K562 (cell line): ENCODE results near the gene NDOR1. TPM values are rescaled to one million over a fixed set of nuclear protein-coding genes. Genes with fewer than 3 reads are reported as not detected.
A peak's percentile ranks its signal among the peaks of the same experiment; 100 is the strongest.

Source experiments
- BCOR ChIP-seq: fragments of 450-650 bp; IDR thresholded peaks from 2 replicates; pipeline ENCODE4 v1.6.1; 2016
- DMBX1 ChIP-seq: fragments of 250-450 bp; sonication (Bioruptor Pico); IDR thresholded peaks from 2 replicates; pipeline ENCODE4 v1.8.0; 2022; ENCODE audit warnings: inconsistent platforms, mild to moderate bottlenecking, moderate library complexity, borderline replicate concordance
- GABPA ChIP-seq: fragments of 200-800 bp; sonication (Bioruptor generic); conservative IDR thresholded peaks from 2 replicates; pipeline ENCODE4 v1.6.1; 2016; ENCODE audit warnings: low read depth, missing genetic modification characterization, missing compliant biosample characterization
- GATAD2A ChIP-seq: fragments of 450-650 bp; IDR thresholded peaks from 2 replicates; pipeline ENCODE4 v1.6.1; 2017
- KDM5B ChIP-seq: fragments of 200-600 bp; sonication (generic); IDR thresholded peaks from 2 replicates; pipeline ENCODE4 v1.6.1; 2012; ENCODE audit warnings: low read depth, mild to moderate bottlenecking, moderate library complexity, low read length, control low read depth, inconsistent platforms; ENCODE audit not compliant: insufficient replicate concordance
- KHSRP ChIP-seq: fragments of 450-650 bp; IDR thresholded peaks from 2 replicates; pipeline ENCODE4 v1.6.1; 2017
- LEF1 ChIP-seq: fragments of 450-650 bp; IDR thresholded peaks from 2 replicates; pipeline ENCODE4 v1.6.1; 2016; ENCODE audit warnings: mild to moderate bottlenecking
- NR2C1 ChIP-seq, 2 experiments: fragments of 450-650 bp; IDR thresholded peaks; 2 replicates each; pipeline ENCODE4 v1.6.1; 2017; ENCODE audit warnings: mild to moderate bottlenecking in 2 of 2, antibody characterized with exemption in 1 of 2, inconsistent platforms in 1 of 2, missing compliant biosample characterization in 1 of 2, missing genetic modification characterization in 1 of 2
- NRF1 ChIP-seq, 2 experiments: fragments of 450-650 bp; IDR thresholded peaks in 1 of 2; conservative IDR thresholded peaks in 1 of 2; 2 replicates each; pipeline ENCODE4 v1.6.1; 2014; ENCODE audit warnings: mild to moderate bottlenecking in 2 of 2
- POLR3G ChIP-seq: IDR thresholded peaks from 2 replicates; pipeline ENCODE4 v1.6.1; 2011; ENCODE audit not compliant: insufficient read length, insufficient replicate concordance; ENCODE audit errors: extremely low read depth
- RBFOX2 ChIP-seq: fragments of 200-400 bp; formaldehyde crosslinking; IDR thresholded peaks from 2 replicates; pipeline ENCODE4 v1.6.1; 2017; ENCODE audit warnings: low read depth, mild to moderate bottlenecking, low read length, moderate library complexity
- RFX5 ChIP-seq: IDR thresholded peaks from 2 replicates; pipeline ENCODE4 v1.6.1; 2011; ENCODE audit warnings: low read depth, mild to moderate bottlenecking, improper control_type of control experiment, low read length
- TOE1 ChIP-seq, 2 experiments: fragments of 450-650 bp in 1 of 2; sonication (generic) in 1 of 2; formaldehyde crosslinking in 1 of 2; IDR thresholded peaks; 2 replicates each; pipeline versions ENCODE4 v1.7.1 to v1.8.0; 2016 to 2022; ENCODE audit warnings: borderline replicate concordance in 2 of 2, mild to moderate bottlenecking in 2 of 2, antibody characterized with exemption in 1 of 2, inconsistent platforms in 1 of 2, low read depth in 1 of 2, missing genetic modification reagents in 1 of 2, moderate library complexity in 1 of 2
- polyA plus RNA-seq, 8 experiments: library from polyadenylated mRNA; depleted of rRNA in 4 of 8; stranded (reverse) in 5 of 8; unstranded in 3 of 8; fragments of >200 nt; fragmentation: Nextera tagmentation in 2 of 8; fragmentation: Illumina TruSeq in 1 of 8; extraction: Ambion mirVana in 2 of 8; extraction: Trizol in 1 of 8; gene quantifications; 2 replicates each; pipeline versions ENCODE4 v1.2.1 to v1.2.3, GENCODE V29; 2011 to 2014; ENCODE audit warnings: inconsistent platforms in 1 of 8, missing spikeins in 1 of 8
- total RNA-seq, 7 experiments: library from RNA; depleted of rRNA in 6 of 7; stranded (reverse); fragments of >200 nt in 6 of 7; fragmentation: Illumina TruSeq in 2 of 7; extraction: Trizol in 2 of 7; gene quantifications; 2 replicates each; pipeline versions ENCODE4 v1.2.1 to v1.2.3, GENCODE V29; 2011 to 2021; ENCODE audit warnings: low replicate concordance in 1 of 7
- TF ChIP-seq, protein P1 (sequence below): fragments of 250-450 bp; sonication (Bioruptor Pico); IDR thresholded peaks from 2 replicates; pipeline ENCODE4 v1.8.0; 2021; ENCODE audit warnings: borderline replicate concordance, mild to moderate bottlenecking, moderate library complexity; ENCODE audit not compliant: poor library complexity, severe bottlenecking
- TF ChIP-seq, protein P2 (sequence below), 2 experiments: fragments of 250-450 bp in 1 of 2; fragments of 450-650 bp in 1 of 2; sonication (Bioruptor Pico) in 1 of 2; IDR thresholded peaks; 2 replicates each; pipeline versions ENCODE4 v1.6.1 to v1.8.0; 2016 to 2021; ENCODE audit warnings: mild to moderate bottlenecking in 2 of 2, moderate library complexity in 2 of 2, missing compliant biosample characterization in 1 of 2, missing genetic modification characterization in 1 of 2
- TF ChIP-seq, protein P3 (sequence below): fragments of 450-650 bp; IDR thresholded peaks from 2 replicates; pipeline ENCODE4 v1.6.1; 2017; ENCODE audit warnings: antibody characterized with exemption
- TF ChIP-seq, protein P4 (sequence below): fragments of 450-650 bp; IDR thresholded peaks from 2 replicates; pipeline ENCODE4 v1.6.1; 2016; ENCODE audit warnings: low read depth, mild to moderate bottlenecking, moderate library complexity
- TF ChIP-seq, protein P5 (sequence below): sonication (generic); formaldehyde crosslinking; IDR thresholded peaks from 2 replicates; pipeline ENCODE4 v1.8.0; 2022; ENCODE audit warnings: missing genetic modification reagents, mild to moderate bottlenecking, moderate library complexity, borderline replicate concordance

Gene NDOR1
- total and polyA plus RNA-seq, 9 of the 15 experiments (the other 6 are each of a cell fraction or from before 2014, with no cell fraction given): 0.06 to 36.9 (median 6.9) TPM

DNA sequence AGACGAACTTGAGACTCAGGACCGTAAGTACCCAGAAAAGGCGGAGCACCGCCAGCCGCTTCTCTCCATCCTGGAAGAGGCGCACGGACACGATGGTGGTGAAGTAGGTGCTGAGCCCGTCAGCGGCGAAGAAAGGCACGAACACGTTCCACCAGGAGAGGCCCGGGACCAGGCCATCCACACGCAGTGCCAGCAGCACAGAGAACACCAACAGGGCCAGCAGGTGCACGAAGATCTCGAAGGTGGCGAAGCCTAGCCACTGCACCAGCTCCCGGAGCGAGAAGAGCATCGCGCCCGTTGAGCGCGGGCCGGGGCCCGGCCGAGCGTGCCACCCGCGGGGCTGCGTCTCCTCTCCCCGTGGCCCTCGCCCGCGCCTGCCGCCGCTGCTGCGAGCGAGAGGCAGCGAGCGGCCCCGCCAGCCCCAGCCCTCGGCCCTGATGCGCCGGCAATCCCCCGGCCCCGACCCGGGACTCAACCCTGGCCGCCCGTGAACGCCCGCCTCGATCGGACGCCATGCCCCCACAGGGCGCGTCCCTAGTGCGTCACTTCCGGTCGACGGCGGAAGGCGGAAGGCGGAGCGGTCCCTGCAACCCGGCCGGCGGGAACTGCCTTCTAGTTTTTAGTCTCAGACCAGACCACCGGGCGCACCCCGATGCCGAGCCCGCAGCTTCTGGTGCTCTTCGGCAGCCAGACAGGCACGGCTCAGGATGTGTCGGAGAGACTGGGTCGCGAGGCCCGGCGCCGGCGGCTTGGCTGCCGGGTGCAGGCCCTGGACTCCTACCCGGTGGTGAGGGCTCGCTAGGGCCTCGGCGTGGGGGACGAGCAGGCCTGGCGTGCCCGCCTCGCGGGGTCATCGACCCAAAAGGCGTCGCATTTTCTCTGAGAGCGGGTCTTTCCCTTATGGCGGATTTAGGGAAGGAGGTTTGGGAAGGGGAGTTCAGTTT is at the start of gene NDOR1, which contains the start of gene TMEM203 (continued):
- TF ChIP-seq, protein P1, sequence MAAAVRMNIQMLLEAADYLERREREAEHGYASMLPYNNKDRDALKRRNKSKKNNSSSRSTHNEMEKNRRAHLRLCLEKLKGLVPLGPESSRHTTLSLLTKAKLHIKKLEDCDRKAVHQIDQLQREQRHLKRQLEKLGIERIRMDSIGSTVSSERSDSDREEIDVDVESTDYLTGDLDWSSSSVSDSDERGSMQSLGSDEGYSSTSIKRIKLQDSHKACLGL: no peak
- TF ChIP-seq NRF1 (conservative IDR thresholded peaks at IDR 0.05 in 1 of 2, IDR thresholded peaks at IDR 0.05 in 1 of 2) (no peak), RBFOX2 (peak; percentile 94), TOE1 (IDR thresholded peaks at IDR 0.05; ENCODE audit: borderline replicate concordance) (no peak), TOE1 (CRISPR knock-in tag; IDR thresholded peaks at IDR 0.05; ENCODE audit: borderline replicate concordance, low read depth) (no peak), KDM5B (peak; percentile 87), GABPA (peak; percentile 99), NR2C1 (IDR thresholded peaks at IDR 0.05) (no peak), NR2C1 (tag; IDR thresholded peaks at IDR 0.05) (peak; percentile 50), POLR3G (no peak), KHSRP (0 out of 2 replicates have a peak, but pooled peaks have one; percentile 56), LEF1 (0 out of 2 replicates have a peak, but pooled peaks have one; percentile 20), RFX5 (no peak), BCOR (no peak), GATAD2A (no peak), DMBX1 (CRISPR knock-in tag) (no peak)
- TF ChIP-seq, protein P2, sequence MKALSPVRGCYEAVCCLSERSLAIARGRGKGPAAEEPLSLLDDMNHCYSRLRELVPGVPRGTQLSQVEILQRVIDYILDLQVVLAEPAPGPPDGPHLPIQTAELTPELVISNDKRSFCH (CRISPR knock-in tag; IDR thresholded peaks at IDR 0.05): no peak
- TF ChIP-seq, protein P2 (tag; IDR thresholded peaks at IDR 0.05): 0 out of 2 replicates have a peak, but pooled peaks have one; percentile 19
- TF ChIP-seq, protein P3, sequence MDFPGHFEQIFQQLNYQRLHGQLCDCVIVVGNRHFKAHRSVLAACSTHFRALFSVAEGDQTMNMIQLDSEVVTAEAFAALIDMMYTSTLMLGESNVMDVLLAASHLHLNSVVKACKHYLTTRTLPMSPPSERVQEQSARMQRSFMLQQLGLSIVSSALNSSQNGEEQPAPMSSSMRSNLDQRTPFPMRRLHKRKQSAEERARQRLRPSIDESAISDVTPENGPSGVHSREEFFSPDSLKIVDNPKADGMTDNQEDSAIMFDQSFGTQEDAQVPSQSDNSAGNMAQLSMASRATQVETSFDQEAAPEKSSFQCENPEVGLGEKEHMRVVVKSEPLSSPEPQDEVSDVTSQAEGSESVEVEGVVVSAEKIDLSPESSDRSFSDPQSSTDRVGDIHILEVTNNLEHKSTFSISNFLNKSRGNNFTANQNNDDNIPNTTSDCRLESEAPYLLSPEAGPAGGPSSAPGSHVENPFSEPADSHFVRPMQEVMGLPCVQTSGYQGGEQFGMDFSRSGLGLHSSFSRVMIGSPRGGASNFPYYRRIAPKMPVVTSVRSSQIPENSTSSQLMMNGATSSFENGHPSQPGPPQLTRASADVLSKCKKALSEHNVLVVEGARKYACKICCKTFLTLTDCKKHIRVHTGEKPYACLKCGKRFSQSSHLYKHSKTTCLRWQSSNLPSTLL: no peak
- TF ChIP-seq, protein P4, sequence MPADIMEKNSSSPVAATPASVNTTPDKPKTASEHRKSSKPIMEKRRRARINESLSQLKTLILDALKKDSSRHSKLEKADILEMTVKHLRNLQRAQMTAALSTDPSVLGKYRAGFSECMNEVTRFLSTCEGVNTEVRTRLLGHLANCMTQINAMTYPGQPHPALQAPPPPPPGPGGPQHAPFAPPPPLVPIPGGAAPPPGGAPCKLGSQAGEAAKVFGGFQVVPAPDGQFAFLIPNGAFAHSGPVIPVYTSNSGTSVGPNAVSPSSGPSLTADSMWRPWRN: no peak
- TF ChIP-seq, protein P5, sequence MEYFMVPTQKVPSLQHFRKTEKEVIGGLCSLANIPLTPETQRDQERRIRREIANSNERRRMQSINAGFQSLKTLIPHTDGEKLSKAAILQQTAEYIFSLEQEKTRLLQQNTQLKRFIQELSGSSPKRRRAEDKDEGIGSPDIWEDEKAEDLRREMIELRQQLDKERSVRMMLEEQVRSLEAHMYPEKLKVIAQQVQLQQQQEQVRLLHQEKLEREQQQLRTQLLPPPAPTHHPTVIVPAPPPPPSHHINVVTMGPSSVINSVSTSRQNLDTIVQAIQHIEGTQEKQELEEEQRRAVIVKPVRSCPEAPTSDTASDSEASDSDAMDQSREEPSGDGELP: peak; percentile 54; the same call in 1 of the 2 replicates
